B cell (primary cell): ENCODE data around the gene CCDC137. TPM values are rescaled to one million over a fixed set of nuclear protein-coding genes. Genes with fewer than 3 reads are reported as not detected.

Experiments
- ATAC-seq: fragments of 200-7000 bp; cut with Tn5 transposase; one replicate; pipeline ENCODE4 v1.10.0; 2021; ENCODE audit warnings: low read depth, mild to moderate bottlenecking, moderate number of reproducible peaks, moderate library complexity
- CTCF ChIA-PET: fragments of 350-600 bp; sonication (Branson Sonifier 250); formaldehyde crosslinking; loops from one replicate; lab custom pipeline; 2021; ENCODE audit warnings: antibody characterized with exemption, inconsistent platforms; lab: Charles Lee
- POLR2A ChIA-PET: fragments of 350-600 bp; sonication (Branson Sonifier 250); formaldehyde crosslinking; loops from one replicate; lab custom pipeline; 2021; ENCODE audit warnings: antibody characterized with exemption; lab: Charles Lee
- DNase-seq: peaks from one replicate; pipeline ENCODE4 v3.0.0; 2013
- H2AFZ ChIP-seq: 2 replicates; pipeline ENCODE4 v1.6.1; 2012; ENCODE audit warnings: mild to moderate bottlenecking, low read depth, low read length; ENCODE audit not compliant: insufficient read depth, poor library complexity, severe bottlenecking
- H3K27ac ChIP-seq, 2 donors: 1 replicate in 1 of 2; 2 replicates in 1 of 2; pipeline ENCODE4 v1.5.1; 2012 to 2013; ENCODE audit warnings: low read length in 2 of 2, mild to moderate bottlenecking in 2 of 2, moderate library complexity in 1 of 2
- H3K27me3 ChIP-seq, 4 experiments: fragments of 200-600 bp in 1 of 4; sonication (generic) in 1 of 4; replicated peaks in 1 of 4; 1 replicate in 2 of 4; 2 replicates in 2 of 4; pipeline versions ENCODE4 v1.6.1 to v1.7.0; 2013 to 2016; ENCODE audit warnings: low read length in 3 of 4, mild to moderate bottlenecking in 2 of 4, mixed read lengths in 1 of 4, moderate library complexity in 1 of 4; ENCODE audit not compliant: insufficient read depth in 4 of 4, control insufficient read depth in 3 of 4; ENCODE audit errors: control extremely low read depth in 1 of 4
- H3K36me3 ChIP-seq, 2 experiments: replicated peaks in 1 of 2; 1 replicate in 1 of 2; 2 replicates in 1 of 2; pipeline versions ENCODE4 v1.6.1 to v1.7.1; 2013; ENCODE audit warnings: low read length in 1 of 2; ENCODE audit not compliant: insufficient read depth in 2 of 2, control insufficient read depth in 1 of 2; ENCODE audit errors: control extremely low read depth in 1 of 2, extremely low read depth in 1 of 2
- H3K4me1 ChIP-seq, 2 donors: fragments of 200-600 bp in 1 of 2; sonication (generic) in 1 of 2; 1 replicate in 1 of 2; 2 replicates in 1 of 2; pipeline versions ENCODE4 v1.5.1 to v1.6.1; 2013 to 2017; ENCODE audit warnings: low read length in 2 of 2; ENCODE audit not compliant: control insufficient read depth in 2 of 2, insufficient read depth in 2 of 2
- H3K4me2 ChIP-seq: replicated peaks from 2 replicates; pipeline ENCODE3; 2012; ENCODE audit warnings: mild to moderate bottlenecking, low read depth, low read length; ENCODE audit not compliant: poor library complexity, severe bottlenecking
- H3K4me3 ChIP-seq, 5 experiments: fragments of 200-600 bp in 1 of 5; sonication (generic) in 1 of 5; 1 replicate in 3 of 5; 2 replicates in 2 of 5; pipeline versions ENCODE4 v1.5.1 to v1.7.0; 2011 to 2016; ENCODE audit warnings: low read length in 4 of 5, mild to moderate bottlenecking in 4 of 5, low read depth in 2 of 5, control low read depth in 1 of 5, moderate library complexity in 1 of 5; ENCODE audit not compliant: insufficient read depth in 1 of 5; ENCODE audit errors: control extremely low read depth in 1 of 5, extremely low read depth in 1 of 5
- H3K79me2 ChIP-seq: fragments of 200-600 bp; sonication (generic); one replicate; pipeline ENCODE4 v1.6.0; 2016; ENCODE audit warnings: low read length; ENCODE audit not compliant: control insufficient read depth, insufficient read depth
- H3K9ac ChIP-seq: fragments of 200-600 bp; sonication (generic); 2 replicates; pipeline ENCODE4 v1.6.1; 2017; ENCODE audit warnings: mild to moderate bottlenecking, low read length, moderate library complexity
- H3K9me3 ChIP-seq, 3 donors: one replicate each; pipeline versions ENCODE4 v1.6.1 to v1.7.1; 2013; ENCODE audit warnings: low read length in 2 of 3; ENCODE audit not compliant: control insufficient read depth in 2 of 3, insufficient read depth in 1 of 3; ENCODE audit errors: control extremely low read depth in 1 of 3
- H4K20me1 ChIP-seq: 2 replicates; pipeline ENCODE4 v1.6.0; 2012; ENCODE audit warnings: mild to moderate bottlenecking, low read length; ENCODE audit not compliant: insufficient read depth, control insufficient read depth, poor library complexity, severe bottlenecking
- H3K27ac Mint-ChIP-seq: one replicate; pipeline ENCODE4 v1.8.0; 2021; ENCODE audit warnings: mixed read lengths
- H3K27me3 Mint-ChIP-seq: one replicate; pipeline ENCODE4 v1.8.0; 2021; ENCODE audit warnings: mixed read lengths
- H3K4me1 Mint-ChIP-seq: one replicate; pipeline ENCODE4 v1.8.0; 2021; ENCODE audit warnings: mixed read lengths
- H3K4me3 Mint-ChIP-seq: one replicate; pipeline ENCODE4 v1.8.0; 2021; ENCODE audit warnings: mixed read lengths
- H3K9me3 Mint-ChIP-seq: one replicate; pipeline ENCODE4 v1.8.0; 2022; ENCODE audit warnings: mixed read lengths; ENCODE audit not compliant: insufficient read depth
- EZH2 ChIP-seq: IDR thresholded peaks from 2 replicates; pipeline ENCODE4 v1.6.1; 2012; ENCODE audit warnings: borderline replicate concordance, low read depth, mild to moderate bottlenecking, moderate library complexity, low read length; ENCODE audit not compliant: insufficient read depth, poor library complexity, severe bottlenecking
- WGBS: methylation state at CpG from one replicate; pipeline ENCODE4 v1.1.5; 2013; ENCODE audit warnings: missing lambda C conversion rate; ENCODE audit not compliant: insufficient coverage; 5-methylcytosine and 5-hydroxymethylcytosine counted together
- intact Hi-C: fragments of 100-400 bp; cut with micrococcal nuclease; formaldehyde crosslinking; loops from one replicate; pipeline ENCODE4 v1.10.0; 2022
- polyA plus RNA-seq: library from polyadenylated mRNA; depleted of rRNA; stranded (reverse); fragments of >200 nt; gene quantifications from 2 replicates; pipeline ENCODE4 v1.2.3, GENCODE V29; 2012
- total RNA-seq, 2 donors: library from RNA; stranded (reverse); fragments of 120-200 nt in 1 of 2; gene quantifications; 1 replicate in 1 of 2; 2 replicates in 1 of 2; pipeline versions ENCODE4 v1.2.3 to v1.2.4, GENCODE V29; 2013 to 2022
- TF ChIP-seq, protein P1 (sequence below): fragments of 200-600 bp; IDR thresholded peaks from one replicate; pipeline ENCODE4 v1.8.0; 2022; ENCODE audit warnings: antibody characterized with exemption, mild to moderate bottlenecking

Gene CCDC137
- total and polyA plus RNA-seq, 2 donors (not counting 1 experiment from before 2014, with no cell fraction given): 18.8 to 36.0 TPM

GRCh38 chr17:81703747-81704654 is 37.5 kb downstream of the CCDC137 start:
- H3K4me3 Mint-ChIP-seq: peak overlapping the region; percentile 77
- 37% methylated on average over 27 of the region's 27 CpGs for WGBS
- Histone ChIP-seq H3K4me3 (peak overlapping the region; percentile 45 to 98 (median 68)), H3K4me2 (peak overlapping the region; percentile 100), H3K79me2 (peaks cover 40% of the 10 kb centered on the region), H3K27ac (peak overlapping the region; percentile 28 to 97), H3K9ac (peak overlapping the region; percentile 97), H3K27me3 (no peaks in the 10 kb centered on the region), H4K20me1 (peaks cover 19% of the 10 kb centered on the region), H3K36me3 (peaks cover 0 to 23% of the 10 kb centered on the region in 2 experiments), H2AFZ (peak overlapping the region; percentile 90), H3K4me1 (peaks cover 24 to 32% of the 10 kb centered on the region in 2 donors), H3K9me3 (no peaks in the 10 kb centered on the region)
- ATAC-seq (no peak), DNase-seq (no peak)
- H3K9me3 Mint-ChIP-seq: no peaks in the 10 kb centered on the region
- intact Hi-C loops: loop anchor here (1.0 kb wide), 5 partner anchors 8 to 187 kb away; partner anchors contain the start of genes ALYREF, ANAPC11, ARL16 and CCDC137
- H3K27ac Mint-ChIP-seq: peak overlapping the region; percentile 61
- POLR2A ChIA-PET: interaction anchor here (0.8 to 1.8 kb wide), 4 partner anchors 21 to 129 kb away, joined by 3 to 10 read pairs (median 6); partner anchors contain the start of genes ARL16, HGS and MCRIP1
- H3K27me3 Mint-ChIP-seq: no peaks in the 10 kb centered on the region
- TF ChIP-seq EZH2: no peak
- TF ChIP-seq, protein P1, sequence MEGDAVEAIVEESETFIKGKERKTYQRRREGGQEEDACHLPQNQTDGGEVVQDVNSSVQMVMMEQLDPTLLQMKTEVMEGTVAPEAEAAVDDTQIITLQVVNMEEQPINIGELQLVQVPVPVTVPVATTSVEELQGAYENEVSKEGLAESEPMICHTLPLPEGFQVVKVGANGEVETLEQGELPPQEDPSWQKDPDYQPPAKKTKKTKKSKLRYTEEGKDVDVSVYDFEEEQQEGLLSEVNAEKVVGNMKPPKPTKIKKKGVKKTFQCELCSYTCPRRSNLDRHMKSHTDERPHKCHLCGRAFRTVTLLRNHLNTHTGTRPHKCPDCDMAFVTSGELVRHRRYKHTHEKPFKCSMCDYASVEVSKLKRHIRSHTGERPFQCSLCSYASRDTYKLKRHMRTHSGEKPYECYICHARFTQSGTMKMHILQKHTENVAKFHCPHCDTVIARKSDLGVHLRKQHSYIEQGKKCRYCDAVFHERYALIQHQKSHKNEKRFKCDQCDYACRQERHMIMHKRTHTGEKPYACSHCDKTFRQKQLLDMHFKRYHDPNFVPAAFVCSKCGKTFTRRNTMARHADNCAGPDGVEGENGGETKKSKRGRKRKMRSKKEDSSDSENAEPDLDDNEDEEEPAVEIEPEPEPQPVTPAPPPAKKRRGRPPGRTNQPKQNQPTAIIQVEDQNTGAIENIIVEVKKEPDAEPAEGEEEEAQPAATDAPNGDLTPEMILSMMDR: no peak
- CTCF ChIA-PET: interaction anchor here (0.9 to 1.2 kb wide), 2 partner anchors 20 to 157 kb away, joined by 4 read pairs; partner anchors contain the start of genes ARL16, HGS and P4HB
- peaks cover 33% of the 10 kb centered on the region for H3K4me1 Mint-ChIP-seq
